GM19238 (cell line): Measurements from ENCODE around the gene PHYH.
"Not testable (repeated sequence)": the region's sequence is repeated elsewhere in the genome, so short reads cannot be mapped to it uniquely, and the experiment has no call there.

Experiments
- DNase-seq: peaks from one replicate; pipeline ENCODE4 v3.0.0; 2011; ENCODE audit warnings: low spot score; ENCODE audit not compliant: insufficient read length

Gene PHYH

GRCh38 chr10:13272164-13272571, 27.7 kb downstream of the PHYH start:
- no peak for DNase-seq

GRCh38 chr10:13271552-13272163, 28.2 kb downstream of the PHYH start:
- peak; percentile 48 for DNase-seq

- no peak for DNase-seq
These were observed 28.9 kb downstream of the PHYH start for GRCh38 chr10:13270877-13271551.

- DNase-seq, result no peak
These were observed 31.0 kb downstream of the PHYH start for GRCh38 chr10:13268841-13269240.

GRCh38 chr10:13268310-13268709, 31.6 kb downstream of the PHYH start:
- no peak for DNase-seq

- DNase-seq, result no peak
These were observed 36.3 kb downstream of the PHYH start for GRCh38 chr10:13263591-13263990.

- DNase-seq, result no peak
These were observed 37.4 kb downstream of the PHYH start for GRCh38 chr10:13262433-13262832.

- no peak for DNase-seq
These were observed 42.2 kb downstream of the PHYH start for GRCh38 chr10:13257621-13258140.

- no peak for DNase-seq
These were observed 43.2 kb downstream of the PHYH start for GRCh38 chr10:13256627-13257026.

- DNase-seq, result no peak
These were observed 46.1 kb downstream of the PHYH start for GRCh38 chr10:13253726-13254125.

- no peak for DNase-seq
These were observed 52.1 kb downstream of the PHYH start for GRCh38 chr10:13247784-13248183.

- no peak for DNase-seq
These were observed 52.6 kb downstream of the PHYH start for GRCh38 chr10:13247246-13247645.

GRCh38 chr10:13242260-13242659, 57.6 kb downstream of the PHYH start:
- DNase-seq, result not testable (repeated sequence)

GRCh38 chr10:13241613-13242012, 58.3 kb downstream of the PHYH start:
- no peak for DNase-seq

GRCh38 chr10:13239923-13240322, 59.9 kb downstream of the PHYH start:
- DNase-seq, result no peak

GRCh38 chr10:13238271-13239077, 61.4 kb downstream of the PHYH start:
- no peak for DNase-seq

GRCh38 chr10:13236638-13237037, 63.2 kb downstream of the PHYH start:
- DNase-seq, result no peak

GRCh38 chr10:13234736-13235135, 65.1 kb downstream of the PHYH start:
- not testable (repeated sequence) for DNase-seq

GRCh38 chr10:13234172-13234571, 65.7 kb downstream of the PHYH start, which contains the start of gene UCMA:
TSS of gene UCMA (minus strand) at chr10:13234374. CDS start at chr10:13234258, 116 bp downstream.
- no peak for DNase-seq

GRCh38 chr10:13233358-13233757, 66.5 kb downstream of the PHYH start:
- DNase-seq, result no peak

GRCh38 chr10:13231808-13232207, 68.1 kb downstream of the PHYH start:
- no peak for DNase-seq

GRCh38 chr10:13231190-13231589, 68.7 kb downstream of the PHYH start:
- no peak for DNase-seq
